Measurements from ENCODE around the gene RNGTT.

The RNGTT gene

DNA sequence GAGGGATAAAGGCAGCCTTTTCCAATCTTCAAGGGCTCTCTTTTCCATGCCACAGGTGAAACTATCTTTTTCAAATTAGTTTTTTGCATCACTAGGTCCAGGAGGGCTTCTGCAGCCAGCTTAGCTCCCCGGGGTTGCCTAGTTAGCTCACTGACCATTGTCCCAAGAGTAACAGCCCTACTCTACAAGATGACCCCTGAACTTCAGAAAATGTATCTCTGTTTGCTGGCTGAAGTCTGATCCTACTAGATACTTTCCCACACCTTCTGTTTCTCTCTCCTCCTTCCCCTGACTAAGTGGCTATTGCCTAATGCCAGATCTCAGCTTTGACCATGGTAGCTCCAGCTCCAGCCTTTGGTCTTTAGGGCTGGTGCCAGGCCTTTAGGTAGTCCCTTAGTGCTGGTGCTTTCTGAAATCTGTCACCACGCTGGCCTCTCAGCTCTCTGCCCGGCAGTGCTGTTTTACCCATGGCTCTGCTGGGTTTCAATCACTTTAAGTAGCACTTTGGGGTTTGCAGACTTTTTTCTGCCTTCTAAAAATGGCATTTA is 255.1 kb downstream of the RNGTT start:
- no peak for DNase-seq

DNA sequence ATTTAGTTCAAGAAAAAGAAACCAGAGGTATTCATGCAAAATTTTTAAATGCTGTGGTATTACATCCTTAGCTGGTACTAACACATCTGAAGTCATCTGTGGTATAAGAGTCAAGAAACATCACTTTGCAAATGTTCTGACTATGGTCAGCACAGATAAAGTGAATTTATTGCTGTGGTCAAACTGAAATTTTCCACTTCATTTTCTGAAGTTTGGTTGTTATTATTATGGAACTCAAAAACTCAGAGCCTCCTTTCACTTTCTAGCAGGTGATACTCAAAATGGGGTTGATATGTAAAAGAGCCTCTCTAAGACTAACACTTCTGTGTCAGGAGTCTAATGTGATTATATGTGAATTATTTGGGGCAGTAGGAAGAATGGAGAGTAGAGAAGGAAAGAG is 257.8 kb downstream of the RNGTT start:
- no peak for DNase-seq

DNA sequence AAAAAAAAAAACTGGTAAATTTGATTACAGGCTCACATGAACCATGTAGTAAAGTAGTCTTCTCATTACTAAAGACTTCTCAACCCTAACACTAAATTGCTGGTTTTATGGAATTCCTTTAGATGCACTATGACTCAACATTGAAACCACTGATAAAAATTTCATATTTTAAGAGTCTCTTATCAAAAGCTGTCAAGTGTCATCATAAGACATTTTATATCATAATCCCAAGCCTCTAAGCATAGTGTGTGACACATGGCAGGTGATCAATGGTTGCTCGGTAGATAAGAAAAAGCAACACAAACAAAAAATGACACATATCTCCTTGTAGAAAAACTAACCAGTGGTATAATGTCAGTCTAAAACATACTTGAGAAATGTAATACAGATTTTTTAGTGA is 258.4 kb downstream of the RNGTT start:
- DNase-seq, result no peak

DNA sequence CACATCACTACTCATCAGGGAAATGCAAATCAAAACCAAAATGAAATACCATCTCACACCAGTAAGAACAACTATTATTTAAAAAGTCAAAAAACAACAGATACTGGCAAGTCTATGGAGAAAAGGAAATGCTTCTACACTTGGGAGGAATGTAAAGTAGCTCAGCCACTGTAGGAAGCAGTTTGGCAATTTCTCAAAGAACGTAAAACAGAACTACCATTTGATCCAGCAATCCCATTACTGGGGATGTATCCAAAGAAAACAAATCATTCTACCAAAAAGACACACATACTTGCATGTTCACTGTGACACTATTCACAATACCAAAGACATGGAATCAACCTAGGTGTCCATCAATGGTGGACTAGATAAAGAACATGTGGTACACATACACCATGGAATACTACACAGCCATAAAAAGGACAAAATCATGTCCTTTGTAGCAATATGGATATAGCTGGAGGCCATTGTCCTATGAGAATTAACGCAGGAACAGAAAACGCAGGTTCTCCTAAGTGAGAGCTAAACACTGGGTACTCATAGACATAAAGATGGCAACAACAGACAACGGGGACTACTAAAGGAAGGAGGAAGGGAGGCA is 260.4 kb downstream of the RNGTT start:
- DNase-seq, result no peak

DNA sequence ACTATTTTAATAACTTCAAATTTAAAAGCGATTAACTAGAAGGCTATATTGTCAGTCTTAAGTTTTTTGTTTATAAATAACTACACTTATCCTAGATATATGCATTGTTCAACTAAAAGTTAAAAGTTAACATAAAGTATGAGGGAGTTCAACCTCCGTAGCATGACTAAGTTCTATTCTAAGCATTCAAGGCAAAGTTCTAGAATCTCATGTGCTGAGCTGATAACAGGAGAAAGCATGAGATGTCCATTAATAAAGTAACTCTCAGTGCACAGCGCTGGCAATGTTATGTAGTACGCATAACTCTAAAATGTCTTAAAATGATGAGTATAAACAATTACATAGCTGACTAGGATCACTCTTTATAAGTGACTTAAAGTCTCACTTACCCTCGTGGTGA is 264.8 kb downstream of the RNGTT start:
- DNase-seq, result no peak

DNA sequence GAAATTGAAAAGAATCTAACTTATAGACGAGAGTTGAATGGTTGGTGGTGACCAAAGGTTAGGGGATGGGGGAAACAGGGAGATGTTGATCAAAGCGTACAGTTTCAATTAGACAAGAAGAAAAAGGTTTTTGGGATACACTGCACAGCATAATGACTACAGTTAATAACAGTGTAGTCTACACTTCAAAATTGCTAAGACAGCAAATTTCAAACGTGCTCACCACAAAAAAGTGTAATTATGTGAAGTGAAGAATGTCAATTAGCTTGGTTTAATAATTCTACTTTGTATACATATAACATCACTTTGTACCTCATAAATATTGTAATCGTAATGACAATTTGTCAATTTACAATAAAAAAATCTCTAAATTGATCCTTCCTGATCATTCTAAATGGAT is 267.5 kb downstream of the RNGTT start:
- DNase-seq, result no peak

DNA sequence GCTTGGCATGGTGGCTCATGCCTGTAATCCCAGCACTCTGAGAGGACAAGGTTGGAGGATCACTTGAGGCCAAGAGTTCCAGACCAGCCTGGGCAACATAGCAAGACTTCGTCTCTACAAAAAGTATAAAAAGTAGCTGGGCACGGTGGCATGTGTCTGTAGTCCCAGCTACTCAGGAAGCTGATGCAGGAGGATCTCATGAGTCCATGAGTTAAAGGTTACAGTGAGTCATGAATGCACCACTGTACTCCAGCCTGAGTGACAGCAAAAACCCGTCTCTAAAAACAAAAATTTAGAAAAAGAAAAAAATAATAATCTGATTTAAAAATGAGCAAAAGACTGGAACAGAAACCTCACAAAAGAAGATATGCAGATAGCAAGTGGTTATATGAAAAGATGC is 279.7 kb downstream of the RNGTT start:
- DNase-seq, result no peak

DNA sequence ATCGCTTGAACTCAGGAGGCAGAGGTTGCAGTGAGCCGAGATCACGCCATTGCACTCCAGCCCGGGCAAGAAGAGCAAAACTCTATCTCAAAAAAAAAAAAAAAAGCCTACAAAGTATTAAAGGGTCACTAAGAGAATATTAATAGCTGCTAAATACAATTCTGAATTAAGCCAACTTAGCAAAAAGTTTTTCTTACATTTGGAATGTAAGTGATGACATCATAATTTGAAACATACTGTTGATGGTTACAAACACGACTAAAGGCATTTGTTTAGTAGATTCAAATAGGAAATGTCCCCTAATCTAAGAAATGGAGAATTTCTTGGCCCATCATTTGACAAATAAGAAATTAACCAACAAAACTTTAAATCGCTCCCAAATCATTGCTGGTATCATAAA is 282.8 kb downstream of the RNGTT start:
- no peak for DNase-seq

DNA sequence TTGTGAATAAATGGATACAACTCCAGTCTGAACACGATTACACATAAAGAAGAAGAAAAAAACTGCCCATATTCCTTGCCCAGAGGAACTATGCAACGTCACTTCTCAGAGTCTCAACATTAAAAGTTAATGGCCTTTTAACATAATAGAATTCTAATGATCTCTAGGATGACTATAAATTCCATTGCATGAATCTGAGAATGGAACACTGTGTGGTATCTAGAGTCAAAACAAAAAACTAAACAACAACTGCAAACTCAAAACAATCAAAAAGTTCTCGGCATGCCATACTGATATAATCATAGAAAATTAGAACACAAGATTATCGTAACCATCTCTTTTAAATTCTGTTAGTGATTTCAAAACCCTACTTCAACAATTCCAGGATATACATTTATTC is 283.6 kb downstream of the RNGTT start:
- no peak for DNase-seq

DNA sequence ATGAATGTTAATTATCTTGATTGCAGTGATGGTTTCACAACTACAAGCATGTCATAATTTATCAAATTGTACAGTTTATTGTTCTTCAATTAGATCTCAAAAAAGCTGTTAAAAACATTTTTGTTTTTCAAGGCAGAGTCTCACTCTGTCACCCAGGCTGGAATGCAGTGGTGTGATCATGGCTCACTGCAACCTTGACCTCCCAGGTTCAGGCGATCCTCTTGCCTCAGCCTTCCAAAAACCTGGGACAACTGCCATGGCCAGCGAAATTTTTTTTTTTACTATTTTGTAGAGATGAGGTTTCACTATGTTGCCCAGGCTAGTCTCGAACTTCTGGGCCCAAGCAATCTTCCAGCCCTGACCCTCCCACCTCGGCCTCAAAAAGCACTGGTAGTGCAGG is 286.1 kb downstream of the RNGTT start:
- no peak for DNase-seq

DNA sequence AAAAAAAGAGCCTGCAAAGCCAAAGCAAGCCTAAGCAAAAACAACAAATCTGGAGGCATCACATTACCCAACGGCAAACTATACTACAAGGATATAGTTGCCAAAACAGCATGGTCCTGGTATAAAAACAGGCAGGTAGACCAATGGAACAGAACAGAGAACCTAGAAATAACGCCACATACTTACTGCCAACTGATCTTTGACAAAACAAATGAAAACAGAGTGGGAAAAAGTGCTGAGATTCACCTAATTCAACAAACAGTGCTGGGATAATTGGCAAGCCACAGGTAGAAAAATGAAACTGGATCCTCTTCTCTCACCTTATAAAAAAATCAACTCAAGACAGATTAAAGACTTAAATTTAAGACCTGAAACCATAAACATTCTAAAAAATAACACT is 291.8 kb downstream of the RNGTT start:
- DNase-seq, result no peak

DNA sequence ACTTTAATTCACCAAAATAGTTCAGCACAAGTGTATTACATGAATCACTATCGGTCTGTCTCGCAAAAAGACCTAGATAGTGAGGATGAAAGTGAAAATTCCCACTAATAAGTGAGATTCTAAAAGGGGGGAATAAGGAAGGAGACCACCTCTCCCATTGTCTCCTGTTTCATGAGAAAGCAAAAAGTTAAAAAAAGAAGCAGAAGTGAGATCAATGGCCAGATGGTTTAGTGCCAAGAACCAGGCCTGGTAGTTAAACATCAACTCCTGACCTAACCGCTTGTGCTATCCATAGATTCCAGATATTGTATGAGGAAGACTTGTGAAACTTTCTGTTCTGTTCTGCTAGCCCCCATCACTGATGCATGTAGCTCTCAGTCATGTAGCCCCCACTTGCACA is 293.0 kb downstream of the RNGTT start:
- DNase-seq, result no peak

DNA sequence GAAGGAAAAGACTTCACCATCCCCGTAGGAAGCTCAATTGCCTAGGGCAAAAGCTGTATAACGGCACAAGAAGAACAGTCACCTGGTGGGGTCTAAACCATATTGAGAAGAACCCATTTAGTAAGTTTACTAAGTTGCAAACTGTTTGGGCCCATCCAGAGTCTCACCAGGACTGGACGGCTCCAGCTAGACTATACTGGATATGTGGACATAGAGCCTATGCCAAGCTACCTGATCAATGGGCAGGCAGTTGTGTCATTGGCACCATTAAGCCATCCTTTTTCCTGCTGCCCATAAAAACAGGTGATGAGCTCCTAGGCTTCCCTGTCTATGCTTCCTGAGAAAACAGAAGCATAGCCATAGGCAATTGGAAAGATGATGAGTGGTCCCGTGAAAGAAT is 293.9 kb downstream of the RNGTT start:
- no peak for DNase-seq

DNA sequence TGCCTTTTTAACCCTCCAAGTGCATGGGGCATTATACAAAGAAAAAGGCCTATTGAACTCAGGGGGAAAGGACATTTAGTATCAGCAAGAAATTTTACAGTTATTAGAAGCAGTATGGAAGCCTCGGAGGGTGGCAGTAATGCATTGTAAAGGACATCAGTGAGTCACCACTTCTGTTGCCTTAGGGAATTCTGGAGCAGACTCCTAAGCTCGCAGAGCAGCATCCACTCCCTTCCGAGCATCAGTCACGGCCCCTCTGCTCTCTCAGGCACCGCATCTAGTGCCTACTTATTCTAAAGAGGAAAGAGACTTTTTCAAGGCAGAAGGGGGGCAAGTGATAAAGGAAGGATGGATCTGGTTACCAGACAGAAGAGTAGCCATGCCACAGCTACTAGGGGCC is 296.5 kb downstream of the RNGTT start:
- DNase-seq, result no peak

DNA sequence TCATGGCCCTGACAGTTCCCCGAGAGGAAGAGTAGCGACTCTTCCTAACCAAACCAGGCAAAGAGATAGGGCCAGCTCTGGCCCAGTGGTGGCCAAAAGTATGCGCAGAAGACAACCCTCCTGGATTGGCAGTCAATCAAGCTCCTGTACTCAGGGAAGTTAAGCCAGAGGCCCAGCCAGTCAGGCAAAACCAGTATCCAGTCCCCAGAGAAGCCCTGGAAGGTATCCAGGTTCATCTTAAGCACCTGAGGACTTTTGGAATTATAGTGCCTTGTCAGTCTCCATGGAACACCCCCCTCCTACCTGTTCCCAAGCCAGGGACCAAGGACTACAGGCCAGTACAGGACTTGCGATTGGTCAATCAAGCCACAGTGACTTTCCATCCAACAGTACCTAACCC is 298.3 kb downstream of the RNGTT start:
- no peak for DNase-seq

DNA sequence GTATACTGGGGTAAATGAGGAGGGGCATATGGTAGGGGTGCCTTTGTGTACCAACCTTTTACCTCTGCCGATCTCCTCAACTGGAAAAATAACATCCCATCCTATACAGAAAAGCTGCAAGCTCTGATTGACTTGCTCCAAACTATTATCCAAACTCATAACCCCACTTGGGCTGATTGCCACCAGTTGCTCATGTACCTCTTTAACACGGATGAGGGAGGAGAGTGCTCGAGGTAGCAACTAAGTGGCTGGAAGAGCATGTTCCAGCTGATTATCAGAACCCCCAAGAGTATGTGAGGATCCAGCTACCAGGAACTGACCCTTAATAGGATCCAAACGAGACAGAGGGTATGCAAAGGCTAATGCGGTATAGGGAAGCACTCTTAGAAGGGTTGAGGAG is 299.6 kb downstream of the RNGTT start:
- no peak for DNase-seq

DNA sequence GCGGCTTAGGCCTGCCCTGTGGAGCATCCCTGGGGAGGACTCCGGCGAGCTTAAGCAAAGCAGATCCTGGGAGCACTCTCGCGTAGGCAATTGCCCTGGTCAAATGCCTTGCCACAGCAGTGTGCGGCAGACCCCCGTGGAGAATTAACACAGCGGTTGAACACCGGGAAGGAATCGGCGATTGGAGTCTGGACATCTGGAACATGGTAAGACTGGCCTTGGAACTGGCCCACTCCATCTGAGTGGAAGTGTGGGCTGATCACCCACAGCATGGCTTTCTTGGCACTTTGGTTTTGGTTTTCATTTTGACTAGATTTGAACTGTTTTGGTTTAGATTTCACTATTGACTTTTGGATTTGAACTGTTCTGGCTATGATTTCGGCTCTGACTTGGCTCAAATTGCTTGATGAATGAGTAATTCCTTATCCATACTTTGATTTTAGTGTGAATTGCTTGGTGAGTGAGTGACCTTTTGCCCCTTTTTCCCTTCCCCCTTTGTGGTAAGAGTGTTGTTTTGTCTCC is 300.7 kb downstream of the RNGTT start:
- no peak for DNase-seq

DNA sequence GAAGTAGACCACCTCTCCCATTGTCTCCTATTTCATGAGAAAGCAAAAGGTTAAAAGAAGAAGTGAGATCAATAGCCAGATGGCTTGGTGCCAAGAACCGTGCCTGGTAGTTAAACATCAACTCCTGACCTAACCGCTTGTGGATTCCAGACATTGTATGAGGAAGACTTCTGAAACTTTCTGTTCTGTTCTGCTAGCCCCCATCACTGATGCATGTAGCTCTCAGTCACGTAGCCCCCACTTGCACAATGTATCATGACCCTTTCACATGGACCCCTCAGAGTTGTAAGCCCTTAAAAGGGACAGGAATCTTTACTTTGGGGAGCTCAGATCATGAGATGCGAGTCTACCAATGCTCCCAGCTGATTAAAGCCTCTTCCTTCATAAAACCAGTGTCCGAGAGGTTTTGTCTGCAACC is 301.2 kb downstream of the RNGTT start:
- DNase-seq, result no peak

DNA sequence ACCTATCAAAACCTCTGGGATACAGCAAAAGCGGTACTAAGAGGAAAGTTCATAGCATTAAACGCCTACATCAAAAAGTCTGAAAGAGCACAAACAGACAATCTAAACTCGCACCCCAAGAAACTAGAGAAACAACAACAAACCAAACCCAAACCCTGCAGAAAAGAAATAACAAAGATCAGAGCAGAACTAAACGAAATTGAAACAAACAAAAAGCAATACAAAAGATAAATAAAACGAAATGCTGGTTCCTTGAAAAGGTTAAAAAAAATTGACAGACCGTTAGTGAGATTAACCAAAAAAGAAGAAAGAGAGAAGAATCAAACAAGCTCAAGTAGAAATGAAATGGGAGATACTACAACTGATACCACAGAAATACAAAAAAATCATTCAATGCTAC is 302.3 kb downstream of the RNGTT start:
- no peak for DNase-seq

DNA sequence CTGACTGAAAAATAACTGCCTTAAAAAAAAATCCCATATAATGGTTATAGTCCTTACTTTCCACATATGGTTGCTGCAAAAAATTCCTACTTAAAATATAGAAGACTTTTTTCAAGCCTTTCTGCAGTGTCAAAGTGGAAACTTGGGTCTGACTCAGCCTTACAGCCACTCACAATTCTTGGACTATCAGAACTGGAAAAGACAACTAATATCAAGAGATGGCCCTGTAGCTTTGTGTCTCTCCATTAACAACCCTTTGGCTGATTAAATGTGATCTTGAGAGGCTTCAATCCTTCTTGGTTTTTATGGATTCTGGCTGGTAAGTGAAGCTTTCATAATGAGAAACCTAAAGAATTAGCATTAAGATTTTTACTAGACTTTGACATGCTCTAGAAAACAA is 307.8 kb downstream of the RNGTT start:
- no peak for DNase-seq

DNA sequence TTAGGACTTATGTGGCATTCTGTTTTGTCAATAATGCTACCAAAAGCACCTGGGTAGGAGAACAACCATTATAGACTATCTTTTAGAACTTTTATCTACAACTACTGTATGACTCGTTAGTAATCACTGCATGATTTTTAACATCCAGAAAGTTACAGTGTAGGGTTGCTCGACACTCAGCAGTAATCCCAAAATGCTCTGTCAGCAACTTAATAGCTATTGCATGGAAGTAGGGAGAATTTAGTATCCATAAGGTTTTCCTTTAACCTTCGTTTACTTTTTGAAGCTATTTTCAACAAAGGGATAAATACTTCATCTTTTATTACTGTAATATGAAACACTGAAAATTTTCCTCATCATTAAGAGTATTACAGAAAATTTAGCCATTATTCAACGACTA is 309.5 kb downstream of the RNGTT start:
- no peak for DNase-seq

DNA sequence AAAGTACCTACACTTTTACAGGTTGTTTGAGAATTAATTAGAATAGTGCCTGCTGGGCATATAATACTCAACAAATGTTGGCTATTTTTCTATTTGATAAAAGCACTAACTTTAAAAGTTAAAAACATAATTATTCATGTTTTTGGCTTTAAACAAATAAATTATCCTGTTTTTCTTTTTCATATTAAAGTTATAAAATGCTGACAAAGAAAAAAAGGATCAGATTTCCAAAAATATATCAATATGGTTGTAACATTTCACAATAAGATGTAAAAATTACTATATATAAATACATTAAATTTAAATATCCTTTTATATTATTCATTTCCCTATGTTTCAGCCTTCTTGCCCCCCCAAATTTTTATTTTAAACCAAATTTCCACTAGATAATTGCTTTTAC is 312.0 kb downstream of the RNGTT start:
- DNase-seq, result no peak

DNA sequence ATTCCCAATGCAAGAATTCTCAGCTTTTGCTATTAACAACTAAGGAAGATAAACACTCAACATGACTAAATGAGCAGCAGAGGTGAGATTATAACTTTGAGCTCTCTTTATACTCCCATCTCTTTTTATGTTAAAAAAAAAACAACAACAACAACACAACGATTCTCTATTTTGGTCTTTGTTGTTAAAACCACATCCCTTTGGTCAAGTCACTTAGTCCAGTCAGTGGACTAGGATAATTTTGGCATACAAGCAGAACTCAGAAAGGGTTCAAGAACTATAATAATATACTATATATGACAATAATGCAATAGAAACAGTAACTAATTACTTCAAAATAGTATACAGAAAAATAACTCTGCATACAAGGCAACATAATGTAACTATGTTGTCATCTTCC is 312.4 kb downstream of the RNGTT start:
- no peak for DNase-seq

DNA sequence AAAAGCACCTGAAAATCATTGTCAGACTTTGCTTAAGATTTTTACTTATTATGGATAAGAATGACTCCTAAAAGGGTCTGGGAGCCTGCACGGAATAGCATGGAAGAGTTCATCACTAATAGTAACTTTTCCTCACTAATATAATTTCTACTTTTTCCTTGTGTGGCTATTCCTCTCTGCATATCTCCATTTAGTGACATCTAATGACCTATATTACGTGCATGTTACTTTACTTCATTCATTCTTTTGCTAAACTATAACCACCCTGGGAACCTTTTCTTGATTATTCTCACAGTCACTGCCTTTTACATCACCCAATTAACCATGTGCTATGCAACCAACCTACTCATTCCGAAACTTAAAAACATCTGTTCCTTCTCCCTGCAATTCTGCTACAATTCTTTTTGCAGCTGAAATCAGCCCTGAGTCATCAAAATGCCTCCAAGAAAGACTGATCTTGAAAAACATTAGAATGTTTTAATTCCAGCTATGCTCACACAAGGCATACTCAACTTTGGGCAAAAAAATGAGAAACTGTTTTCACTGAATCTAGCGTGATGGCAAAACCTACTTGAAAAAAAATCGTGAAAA is 313.3 kb downstream of the RNGTT start:
- no peak for DNase-seq

Measured in midbrain (tissue), 1 donor.